ENCODE data around the gene ZBTB40. TPM values are rescaled to one million over a fixed set of nuclear protein-coding genes. Genes with fewer than 3 reads are reported as not detected.

Gene ZBTB40
- total RNA-seq, 2 donors from 2014 or later: 11.2 to 16.2 TPM

GRCh38 chr1:22434717-22435116 is 16.9 kb upstream of the ZBTB40 start:
- Histone ChIP-seq H3K4me1 (no peaks in the 10 kb centered on the region), H3K9ac (ENCODE audit: low read depth in 2 of 2, low read length in 2 of 2) (no peak overlapping the region), H3K9me3 (no peaks in the 10 kb centered on the region), H3K27me3 (no peaks in the 10 kb centered on the region), H3K4me3 (no peak overlapping the region), H3K36me3 (no peaks in the 10 kb centered on the region), H3K27ac (no peak overlapping the region)
- intact Hi-C loops (cut with DNase I): no loop called here
- TF ChIP-seq CTCF (IDR thresholded peaks at IDR 0.05): no peak
- DNase-seq: no peak

- Histone ChIP-seq H3K4me1 (no peaks in the 10 kb centered on the region), H3K27me3 (no peaks in the 10 kb centered on the region), H3K27ac (no peak overlapping the region), H3K4me3 (no peak overlapping the region), H3K36me3 (no peaks in the 10 kb centered on the region), H3K9ac (ENCODE audit: low read depth in 2 of 2, low read length in 2 of 2) (no peak overlapping the region), H3K9me3 (no peaks in the 10 kb centered on the region)
- no peak for DNase-seq
- TF ChIP-seq CTCF (IDR thresholded peaks at IDR 0.05): no peak
- intact Hi-C loops (cut with DNase I): no loop called here
Observed at GRCh38 chr1:22436948-22437347, 14.7 kb upstream of the ZBTB40 start.

GRCh38 chr1:22437573-22437972 is 14.1 kb upstream of the ZBTB40 start:
- intact Hi-C loops (cut with DNase I): no loop called here

GRCh38 chr1:22440582-22440981 is 11.1 kb upstream of the ZBTB40 start:
- no peaks in the 10 kb centered on the region for H3K27me3 ChIP-seq
- H3K4me3 ChIP-seq: no peak overlapping the region
- intact Hi-C loops (cut with DNase I): no loop called here

More at GRCh38 chr1:22437573-22437972, 14.1 kb upstream of the ZBTB40 start:
- no peaks in the 10 kb centered on the region for H3K36me3 ChIP-seq
- no peak overlapping the region for H3K4me3 ChIP-seq
- no peaks in the 10 kb centered on the region for H3K27me3 ChIP-seq
- H3K27ac ChIP-seq: no peak overlapping the region
- no peak overlapping the region for H3K9ac ChIP-seq (ENCODE audit: low read depth in 2 of 2, low read length in 2 of 2)
- no peak for TF ChIP-seq CTCF (IDR thresholded peaks at IDR 0.05)
- no peaks in the 10 kb centered on the region for H3K4me1 ChIP-seq
- H3K9me3 ChIP-seq: no peaks in the 10 kb centered on the region
- no peak for DNase-seq

GRCh38 chr1:22442212-22442894 is 9.3 kb upstream of the ZBTB40 start:
- Histone ChIP-seq H3K27me3 (no peaks in the 10 kb centered on the region), H3K27ac (no peak overlapping the region), H3K36me3 (no peaks in the 10 kb centered on the region), H3K9me3 (no peaks in the 10 kb centered on the region), H3K9ac (ENCODE audit: low read depth in 2 of 2, low read length in 2 of 2) (no peak overlapping the region), H3K4me1 (no peaks in the 10 kb centered on the region), H3K4me3 (no peak overlapping the region)
- intact Hi-C loops (cut with DNase I): no loop called here
- no peak for TF ChIP-seq CTCF (IDR thresholded peaks at IDR 0.05)
- DNase-seq: no peak

More at GRCh38 chr1:22440582-22440981, 11.1 kb upstream of the ZBTB40 start:
- Histone ChIP-seq H3K36me3 (no peaks in the 10 kb centered on the region), H3K9ac (ENCODE audit: low read depth in 2 of 2, low read length in 2 of 2) (no peak overlapping the region), H3K27ac (no peak overlapping the region), H3K9me3 (no peaks in the 10 kb centered on the region), H3K4me1 (no peaks in the 10 kb centered on the region)
- TF ChIP-seq CTCF (IDR thresholded peaks at IDR 0.05): no peak
- DNase-seq: no peak

Data from colonic mucosa (tissue), 4 donors.